ENCODE data around the gene PRKAA1.

DNA sequence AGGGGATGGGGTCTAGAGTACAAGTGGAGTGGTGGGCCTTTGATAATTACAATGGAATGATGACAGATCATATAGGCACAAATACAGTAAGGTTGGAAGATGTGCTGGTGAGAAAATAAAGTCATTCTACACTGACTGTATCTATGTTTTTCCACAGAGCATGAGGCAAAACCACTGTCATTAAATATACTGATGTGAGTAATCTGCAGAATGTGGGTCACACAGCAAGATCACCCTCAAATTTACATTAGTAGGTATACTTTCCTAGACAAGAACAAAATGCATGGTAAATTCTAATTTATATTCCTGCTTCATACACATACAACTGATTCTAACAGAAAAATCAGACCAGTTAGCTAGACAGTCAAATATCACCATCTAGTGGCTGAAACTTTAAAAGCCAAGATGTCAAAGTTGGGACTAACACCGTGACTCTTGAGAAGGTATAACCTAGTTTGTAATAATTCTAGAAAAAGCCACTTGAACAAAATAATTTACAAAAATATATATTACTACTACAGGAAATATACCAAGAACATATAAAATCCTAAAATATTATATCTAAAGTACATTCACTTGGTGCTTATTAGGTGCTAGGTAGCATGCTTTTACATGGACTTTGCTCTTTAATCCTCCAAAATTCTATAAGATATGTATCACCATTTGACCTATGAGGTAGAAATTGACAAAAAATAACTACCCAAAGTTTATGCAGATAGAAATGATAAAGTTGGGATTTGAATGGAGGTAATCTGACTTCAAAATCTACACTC lies 61.9 kb downstream of the PRKAA1 start:
- no peak for TF ChIP-seq TCF7L2 (IDR thresholded peaks at IDR 0.05; ENCODE audit: low read depth, low read length)
- TF ChIP-seq CREM (IDR thresholded peaks at IDR 0.05) = no peak
- no peak for TF ChIP-seq CREM (CRISPR knock-in tag; IDR thresholded peaks at IDR 0.05)
- TF ChIP-seq, protein P1, sequence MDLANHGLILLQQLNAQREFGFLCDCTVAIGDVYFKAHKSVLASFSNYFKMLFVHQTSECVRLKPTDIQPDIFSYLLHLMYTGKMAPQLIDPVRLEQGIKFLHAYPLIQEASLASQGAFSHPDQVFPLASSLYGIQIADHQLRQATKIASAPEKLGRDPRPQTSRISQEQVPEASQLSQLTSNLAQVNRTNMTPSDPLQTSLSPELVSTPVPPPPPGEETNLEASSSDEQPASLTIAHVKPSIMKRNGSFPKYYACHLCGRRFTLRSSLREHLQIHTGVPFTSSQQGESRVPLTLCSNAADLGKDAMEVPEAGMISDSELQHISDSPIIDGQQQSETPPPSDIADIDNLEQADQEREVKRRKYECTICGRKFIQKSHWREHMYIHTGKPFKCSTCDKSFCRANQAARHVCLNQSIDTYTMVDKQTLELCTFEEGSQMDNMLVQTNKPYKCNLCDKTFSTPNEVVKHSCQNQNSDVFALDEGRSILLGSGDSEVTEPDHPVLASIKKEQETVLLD (CRISPR knock-in tag; IDR thresholded peaks at IDR 0.05; ENCODE audit: low read depth) = no peak
- no peak for TF ChIP-seq ELF1 (CRISPR knock-in tag; IDR thresholded peaks at IDR 0.05)
- no peak for TF ChIP-seq NFE2L1 (CRISPR knock-in tag; IDR thresholded peaks at IDR 0.05; ENCODE audit: borderline replicate concordance)
- TF ChIP-seq, protein P2, sequence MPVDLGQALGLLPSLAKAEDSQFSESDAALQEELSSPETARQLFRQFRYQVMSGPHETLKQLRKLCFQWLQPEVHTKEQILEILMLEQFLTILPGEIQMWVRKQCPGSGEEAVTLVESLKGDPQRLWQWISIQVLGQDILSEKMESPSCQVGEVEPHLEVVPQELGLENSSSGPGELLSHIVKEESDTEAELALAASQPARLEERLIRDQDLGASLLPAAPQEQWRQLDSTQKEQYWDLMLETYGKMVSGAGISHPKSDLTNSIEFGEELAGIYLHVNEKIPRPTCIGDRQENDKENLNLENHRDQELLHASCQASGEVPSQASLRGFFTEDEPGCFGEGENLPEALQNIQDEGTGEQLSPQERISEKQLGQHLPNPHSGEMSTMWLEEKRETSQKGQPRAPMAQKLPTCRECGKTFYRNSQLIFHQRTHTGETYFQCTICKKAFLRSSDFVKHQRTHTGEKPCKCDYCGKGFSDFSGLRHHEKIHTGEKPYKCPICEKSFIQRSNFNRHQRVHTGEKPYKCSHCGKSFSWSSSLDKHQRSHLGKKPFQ (CRISPR knock-in tag; IDR thresholded peaks at IDR 0.05; ENCODE audit: insufficient replicate concordance) = no peak
- TF ChIP-seq SMYD3 (CRISPR knock-in tag; IDR thresholded peaks at IDR 0.05) = no peak
- TF ChIP-seq, protein P3, sequence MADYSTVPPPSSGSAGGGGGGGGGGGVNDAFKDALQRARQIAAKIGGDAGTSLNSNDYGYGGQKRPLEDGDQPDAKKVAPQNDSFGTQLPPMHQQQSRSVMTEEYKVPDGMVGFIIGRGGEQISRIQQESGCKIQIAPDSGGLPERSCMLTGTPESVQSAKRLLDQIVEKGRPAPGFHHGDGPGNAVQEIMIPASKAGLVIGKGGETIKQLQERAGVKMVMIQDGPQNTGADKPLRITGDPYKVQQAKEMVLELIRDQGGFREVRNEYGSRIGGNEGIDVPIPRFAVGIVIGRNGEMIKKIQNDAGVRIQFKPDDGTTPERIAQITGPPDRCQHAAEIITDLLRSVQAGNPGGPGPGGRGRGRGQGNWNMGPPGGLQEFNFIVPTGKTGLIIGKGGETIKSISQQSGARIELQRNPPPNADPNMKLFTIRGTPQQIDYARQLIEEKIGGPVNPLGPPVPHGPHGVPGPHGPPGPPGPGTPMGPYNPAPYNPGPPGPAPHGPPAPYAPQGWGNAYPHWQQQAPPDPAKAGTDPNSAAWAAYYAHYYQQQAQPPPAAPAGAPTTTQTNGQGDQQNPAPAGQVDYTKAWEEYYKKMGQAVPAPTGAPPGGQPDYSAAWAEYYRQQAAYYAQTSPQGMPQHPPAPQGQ (CRISPR knock-in tag; IDR thresholded peaks at IDR 0.05; ENCODE audit: borderline replicate concordance) = no peak
- no peak for TF ChIP-seq NR2F6 (IDR thresholded peaks at IDR 0.05)
- TF ChIP-seq NR2F6 (CRISPR knock-in tag; IDR thresholded peaks at IDR 0.05) = no peak
- TF ChIP-seq, protein P4, sequence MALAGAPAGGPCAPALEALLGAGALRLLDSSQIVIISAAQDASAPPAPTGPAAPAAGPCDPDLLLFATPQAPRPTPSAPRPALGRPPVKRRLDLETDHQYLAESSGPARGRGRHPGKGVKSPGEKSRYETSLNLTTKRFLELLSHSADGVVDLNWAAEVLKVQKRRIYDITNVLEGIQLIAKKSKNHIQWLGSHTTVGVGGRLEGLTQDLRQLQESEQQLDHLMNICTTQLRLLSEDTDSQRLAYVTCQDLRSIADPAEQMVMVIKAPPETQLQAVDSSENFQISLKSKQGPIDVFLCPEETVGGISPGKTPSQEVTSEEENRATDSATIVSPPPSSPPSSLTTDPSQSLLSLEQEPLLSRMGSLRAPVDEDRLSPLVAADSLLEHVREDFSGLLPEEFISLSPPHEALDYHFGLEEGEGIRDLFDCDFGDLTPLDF (CRISPR knock-in tag; IDR thresholded peaks at IDR 0.05) = no peak

Measured in HepG2 (cell line).